Stimulated activated CD4-positive, alpha-beta T cell treated with anti-CD3 and anti-CD28 coated beads, Interleukin-15, amount 100 ng/mL, for 48 hours (primary cell): Measurements from ENCODE around the gene KCNK4.

Experiments
- DNase-seq, 2 donors: peaks; one replicate each; pipeline ENCODE4 v3.0.0-alpha.2; 2020; ENCODE audit warnings: low read depth in 2 of 2

KCNK4 gene

DNA sequence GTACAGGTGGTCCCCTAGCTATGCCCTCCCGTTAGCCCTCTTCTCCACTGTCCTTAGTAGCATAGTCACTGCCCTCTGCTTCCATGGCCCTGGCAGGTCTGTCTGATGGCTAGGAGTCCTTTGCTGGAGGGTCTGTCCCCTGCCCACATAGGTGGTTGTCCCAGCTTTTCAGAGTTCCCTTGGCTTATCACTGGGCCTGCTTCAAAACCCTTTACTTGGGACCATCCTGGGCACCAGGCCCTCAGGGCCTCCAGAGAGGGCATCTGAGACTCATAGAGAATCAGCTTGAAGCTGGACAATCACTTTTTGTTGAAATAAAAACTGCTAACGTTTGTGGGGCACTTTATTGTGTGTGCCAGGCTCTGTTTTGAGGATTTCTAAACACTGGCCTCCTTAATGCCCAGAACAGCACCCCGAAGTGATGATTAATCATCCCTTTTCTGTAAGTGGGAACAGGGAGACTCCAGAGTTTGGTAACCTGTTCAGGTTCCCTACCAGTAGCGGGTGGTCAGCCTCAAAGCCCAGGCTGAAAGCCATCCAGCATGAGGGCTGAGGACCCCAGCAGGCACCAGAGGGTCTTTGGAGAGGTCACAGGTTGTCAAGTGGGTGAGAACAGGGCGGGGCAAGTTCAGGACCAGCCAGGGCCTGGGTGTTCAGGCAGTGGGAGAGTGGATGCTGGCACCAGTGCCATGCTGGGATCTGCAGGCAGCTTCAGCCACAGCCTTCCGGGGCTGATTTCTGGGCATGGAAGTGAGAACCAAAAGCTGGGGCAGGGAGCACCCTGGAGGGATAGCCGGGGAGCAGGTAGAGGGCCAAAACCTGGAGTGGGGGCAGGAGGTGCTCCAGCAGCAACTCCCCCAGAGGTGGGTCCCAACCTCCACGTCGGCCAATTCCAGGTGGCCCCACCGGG, 495 bp upstream of the KCNK4 start:
- DNase-seq = no peak

DNA sequence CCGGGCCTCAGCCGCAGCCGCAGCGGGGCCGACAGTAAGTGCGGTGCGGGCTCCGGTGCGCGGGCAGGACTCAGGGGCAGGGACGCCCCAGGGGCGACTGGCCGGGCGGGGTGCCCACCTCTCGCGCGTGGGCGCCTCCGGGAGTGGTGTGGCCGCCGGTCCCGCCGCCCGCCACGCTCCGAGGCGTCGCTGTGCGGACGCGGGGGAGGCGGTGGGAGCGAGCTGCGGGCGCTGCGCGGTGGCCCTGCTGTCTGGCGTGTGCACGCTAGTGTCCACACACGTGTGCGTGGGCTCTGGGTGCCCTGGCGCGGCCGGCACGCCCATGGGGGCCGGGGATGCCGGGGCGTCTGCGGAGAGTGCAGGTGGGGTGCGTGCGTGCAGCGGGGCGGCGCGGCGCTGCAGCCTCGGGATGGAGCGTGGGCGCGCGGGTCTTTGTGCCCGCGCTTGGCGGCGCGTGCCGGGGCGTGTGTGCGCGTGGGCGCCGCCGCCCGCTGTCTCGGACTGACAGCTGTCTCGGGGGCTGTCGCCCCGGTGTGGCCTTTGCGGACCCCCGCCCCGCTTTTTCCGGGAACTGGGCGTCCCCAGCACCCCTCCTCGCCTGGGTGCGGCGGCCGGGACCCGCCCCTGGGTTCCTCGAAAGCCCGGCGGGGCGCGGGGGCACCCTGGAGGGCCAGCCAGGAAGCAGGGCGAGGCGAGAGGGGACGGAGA, 804 bp downstream of the KCNK4 start:
- DNase-seq = no peak

DNA sequence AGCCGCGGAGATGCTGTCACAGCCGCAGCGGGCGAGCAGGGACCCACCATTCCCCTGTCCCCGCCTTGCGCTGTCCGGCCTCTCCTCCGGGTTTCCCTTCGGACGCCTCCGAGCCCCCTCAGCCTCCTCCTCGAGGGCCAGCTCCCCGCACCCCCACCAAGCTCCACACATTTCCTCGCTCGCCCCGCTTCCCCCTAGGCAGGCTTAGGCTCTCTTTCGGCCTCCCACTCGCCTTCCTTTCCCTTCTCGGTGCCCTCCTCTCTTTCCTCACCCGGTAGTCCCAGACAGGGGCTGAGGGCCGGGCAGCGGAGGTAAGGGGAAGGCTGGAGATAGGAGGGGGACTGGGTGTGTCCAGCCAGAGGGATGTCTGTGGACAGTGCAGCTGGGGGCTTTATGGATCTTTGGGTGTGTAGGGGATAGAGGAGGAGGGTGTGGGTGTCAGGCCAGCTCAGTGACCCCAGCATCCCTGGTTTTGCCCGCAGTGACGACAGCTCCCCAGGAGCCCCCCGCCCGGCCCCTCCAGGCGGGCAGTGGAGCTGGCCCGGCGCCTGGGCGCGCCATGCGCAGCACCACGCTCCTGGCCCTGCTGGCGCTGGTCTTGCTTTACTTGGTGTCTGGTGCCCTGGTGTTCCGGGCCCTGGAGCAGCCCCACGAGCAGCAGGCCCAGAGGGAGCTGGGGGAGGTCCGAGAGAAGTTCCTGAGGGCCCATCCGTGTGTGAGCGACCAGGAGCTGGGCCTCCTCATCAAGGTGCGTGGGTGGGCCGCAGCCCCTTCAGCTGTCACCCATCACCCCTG, 1.6 kb downstream of the KCNK4 start:
- no peak for DNase-seq

DNA sequence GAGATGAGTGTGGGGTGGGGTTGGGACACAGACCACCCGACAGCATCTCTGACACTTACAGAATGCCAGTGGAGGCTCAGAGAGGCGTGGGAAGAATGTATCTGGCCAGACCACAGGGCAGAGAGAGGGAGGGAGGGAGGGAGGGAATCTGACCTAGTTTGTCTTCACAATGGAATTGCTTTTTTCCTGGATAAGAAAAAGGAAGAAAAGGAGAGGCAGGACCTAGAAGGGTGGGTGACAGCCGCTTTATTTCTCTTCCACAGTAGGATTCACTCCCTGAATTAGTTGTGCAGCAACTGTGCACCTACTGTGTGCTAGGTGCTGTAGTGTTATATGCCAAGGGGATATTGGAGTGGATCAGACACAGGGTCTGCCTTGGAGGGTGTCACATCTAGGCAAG, 3.7 kb downstream of the KCNK4 start:
- DNase-seq = no peak

DNA sequence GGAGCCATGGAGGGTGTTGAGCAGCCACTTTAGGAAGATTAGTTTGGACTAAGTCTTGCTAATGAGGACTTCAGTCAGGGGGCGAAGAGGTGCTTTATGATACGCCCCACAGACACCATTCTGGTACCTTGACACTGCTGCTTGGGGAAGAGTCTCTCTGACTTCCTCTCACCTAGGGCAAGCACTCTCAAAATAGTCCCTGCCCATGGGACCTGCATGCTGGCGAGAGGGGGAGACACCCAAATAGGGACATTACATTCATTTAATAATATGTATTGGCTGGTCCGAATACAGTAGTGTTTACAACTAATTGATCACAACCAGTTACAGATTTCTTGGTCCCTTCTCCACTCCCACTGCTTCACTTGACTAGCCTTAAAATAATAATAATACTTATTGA, 4.7 kb downstream of the KCNK4 start:
- no peak for DNase-seq

DNA sequence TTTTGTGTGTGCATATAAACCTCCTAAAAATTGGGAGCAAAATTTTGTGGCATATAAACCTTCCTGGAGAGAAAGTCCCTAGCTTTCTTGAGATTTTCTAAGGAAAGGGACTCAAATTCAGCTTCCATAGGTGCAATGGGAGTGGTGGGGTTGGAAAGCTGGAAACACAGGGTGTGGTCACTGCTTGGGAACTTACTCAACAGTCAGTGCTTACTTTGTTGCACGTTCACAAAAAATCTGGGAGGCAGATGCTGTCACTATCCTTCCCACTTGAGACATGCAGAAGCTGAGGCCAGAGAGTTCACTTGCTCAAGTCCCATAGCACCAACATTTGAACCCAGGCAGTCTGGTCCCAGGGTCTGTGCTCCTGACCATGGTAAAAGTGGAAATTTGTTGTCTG, 5.1 kb downstream of the KCNK4 start:
- DNase-seq = no peak

DNA sequence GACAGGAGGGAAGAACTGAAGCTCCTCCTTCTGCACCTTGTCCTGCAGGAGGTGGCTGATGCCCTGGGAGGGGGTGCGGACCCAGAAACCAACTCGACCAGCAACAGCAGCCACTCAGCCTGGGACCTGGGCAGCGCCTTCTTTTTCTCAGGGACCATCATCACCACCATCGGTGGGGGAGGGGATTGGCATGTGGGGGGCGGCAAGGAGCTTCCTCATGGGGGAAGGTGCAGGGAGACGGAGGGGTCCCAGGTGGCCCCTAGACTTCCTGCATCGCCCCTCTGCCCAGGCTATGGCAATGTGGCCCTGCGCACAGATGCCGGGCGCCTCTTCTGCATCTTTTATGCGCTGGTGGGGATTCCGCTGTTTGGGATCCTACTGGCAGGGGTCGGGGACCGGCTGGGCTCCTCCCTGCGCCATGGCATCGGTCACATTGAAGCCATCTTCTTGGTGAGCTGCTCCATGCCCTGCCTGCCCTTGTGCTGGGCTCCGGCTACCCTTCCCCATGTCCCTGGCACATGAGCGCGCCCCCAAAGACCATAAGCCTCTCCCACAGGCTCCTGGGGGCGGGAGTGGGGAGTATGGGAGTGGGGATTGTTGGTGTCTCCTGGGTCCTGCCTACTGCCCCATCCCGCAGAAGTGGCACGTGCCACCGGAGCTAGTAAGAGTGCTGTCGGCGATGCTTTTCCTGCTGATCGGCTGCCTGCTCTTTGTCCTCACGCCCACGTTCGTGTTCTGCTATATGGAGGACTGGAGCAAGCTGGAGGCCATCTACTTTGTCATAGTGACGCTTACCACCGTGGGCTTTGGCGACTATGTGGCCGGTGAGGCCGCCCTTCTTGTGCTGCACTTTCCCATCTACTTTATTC, 6.0 kb downstream of the KCNK4 start:
- DNase-seq = no peak

DNA sequence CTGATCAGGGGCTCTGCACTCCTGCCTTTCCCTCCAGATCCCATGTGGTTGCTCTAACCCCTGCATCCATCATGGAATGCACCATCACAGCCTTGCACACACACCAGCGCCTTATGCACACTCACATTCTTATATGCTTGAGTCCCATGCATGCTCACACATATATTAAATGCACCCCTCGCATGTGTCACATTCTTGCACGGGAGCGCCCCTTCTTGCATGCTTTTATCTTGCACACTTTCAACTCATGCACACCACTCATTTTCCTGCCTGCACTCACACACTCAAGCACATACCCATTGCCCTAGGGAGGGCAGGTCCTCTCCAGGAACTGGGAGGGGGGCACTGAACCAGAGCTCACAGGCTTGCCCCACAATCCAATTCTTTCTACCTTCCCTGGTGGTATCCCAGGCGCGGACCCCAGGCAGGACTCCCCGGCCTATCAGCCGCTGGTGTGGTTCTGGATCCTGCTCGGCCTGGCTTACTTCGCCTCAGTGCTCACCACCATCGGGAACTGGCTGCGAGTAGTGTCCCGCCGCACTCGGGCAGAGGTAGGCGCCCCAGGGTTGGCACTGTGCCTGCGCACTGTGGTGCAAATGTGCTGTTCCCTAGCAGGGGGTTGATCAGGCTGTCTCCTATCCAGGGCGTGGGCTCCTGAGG, 6.7 kb downstream of the KCNK4 start:
- no peak for DNase-seq

DNA sequence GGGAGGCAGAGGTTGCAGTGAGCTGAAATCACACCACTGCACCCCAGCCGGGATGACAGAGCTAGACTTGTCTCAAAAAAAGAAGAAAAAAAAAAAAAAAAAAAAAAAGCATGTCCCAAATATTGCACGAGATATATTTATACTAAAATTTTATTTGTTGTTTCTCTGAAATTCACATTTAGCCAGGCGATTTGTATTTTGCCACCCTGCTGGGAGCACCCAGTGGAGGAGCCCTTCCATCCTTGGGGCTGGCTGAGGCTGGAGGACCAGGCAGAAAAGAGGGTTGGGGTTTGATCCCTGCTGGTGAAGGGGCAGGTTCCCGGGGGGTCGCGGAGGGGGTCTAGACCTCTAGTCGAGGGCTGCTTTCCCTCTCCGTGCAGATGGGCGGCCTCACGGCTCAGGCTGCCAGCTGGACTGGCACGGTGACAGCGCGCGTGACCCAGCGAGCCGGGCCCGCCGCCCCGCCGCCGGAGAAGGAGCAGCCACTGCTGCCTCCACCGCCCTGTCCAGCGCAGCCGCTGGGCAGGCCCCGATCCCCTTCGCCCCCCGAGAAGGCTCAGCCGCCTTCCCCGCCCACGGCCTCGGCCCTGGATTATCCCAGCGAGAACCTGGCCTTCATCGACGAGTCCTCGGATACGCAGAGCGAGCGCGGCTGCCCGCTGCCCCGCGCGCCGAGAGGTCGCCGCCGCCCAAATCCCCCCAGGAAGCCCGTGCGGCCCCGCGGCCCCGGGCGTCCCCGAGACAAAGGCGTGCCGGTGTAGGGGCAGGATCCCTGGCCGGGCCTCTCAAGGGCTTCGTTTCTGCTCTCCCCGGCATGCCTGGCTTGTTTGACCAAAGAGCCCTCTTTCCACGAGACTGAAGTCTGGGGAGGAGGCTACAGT, 8.1 kb downstream of the KCNK4 start:
- no peak for DNase-seq

DNA sequence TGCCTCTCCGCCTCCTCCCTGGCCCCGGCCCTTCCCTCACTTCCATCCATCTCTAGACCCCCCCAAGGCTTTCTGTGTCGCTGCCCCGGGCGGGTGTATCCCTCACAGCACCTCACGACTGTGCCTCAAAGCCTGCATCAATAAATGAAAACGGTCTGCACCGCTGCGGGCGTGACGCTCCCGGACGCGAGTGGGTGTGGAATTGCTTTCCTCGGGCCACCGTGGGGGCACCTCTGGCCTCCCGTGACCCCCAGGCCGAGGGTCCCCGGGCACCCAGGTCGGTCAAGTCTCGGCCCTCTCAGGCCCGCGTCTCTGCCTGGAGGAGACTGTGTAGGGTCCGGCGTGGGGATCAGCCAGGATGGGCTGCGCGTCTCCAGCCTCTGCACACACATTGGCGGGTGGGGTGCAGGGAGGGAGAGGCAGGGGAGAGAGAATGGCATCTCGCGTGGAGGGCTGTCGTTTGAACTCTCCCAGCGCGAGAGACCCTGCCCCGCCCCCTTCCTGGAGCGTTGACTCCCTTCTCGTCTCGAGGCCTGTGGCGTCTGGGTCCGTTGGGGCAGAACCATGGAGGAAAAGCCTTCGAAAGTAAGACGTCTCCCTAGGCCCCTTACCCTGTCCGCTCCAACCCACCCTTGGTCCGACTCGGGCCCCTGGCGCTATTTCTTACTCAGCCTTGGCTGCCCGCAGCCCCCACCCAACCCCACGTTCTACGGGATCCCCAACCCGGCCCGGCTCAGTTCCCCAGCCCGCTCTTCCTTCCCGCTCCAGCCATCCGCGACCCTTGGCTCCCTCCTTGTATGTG, 8.9 kb downstream of the KCNK4 start, which contains the start of gene CATSPERZ:
CATSPERZ (plus strand) TSS at position 512 of the 802 bp plus-strand sequence; CDS start at position 565, 53 bp downstream.
- DNase-seq = no peak

DNA sequence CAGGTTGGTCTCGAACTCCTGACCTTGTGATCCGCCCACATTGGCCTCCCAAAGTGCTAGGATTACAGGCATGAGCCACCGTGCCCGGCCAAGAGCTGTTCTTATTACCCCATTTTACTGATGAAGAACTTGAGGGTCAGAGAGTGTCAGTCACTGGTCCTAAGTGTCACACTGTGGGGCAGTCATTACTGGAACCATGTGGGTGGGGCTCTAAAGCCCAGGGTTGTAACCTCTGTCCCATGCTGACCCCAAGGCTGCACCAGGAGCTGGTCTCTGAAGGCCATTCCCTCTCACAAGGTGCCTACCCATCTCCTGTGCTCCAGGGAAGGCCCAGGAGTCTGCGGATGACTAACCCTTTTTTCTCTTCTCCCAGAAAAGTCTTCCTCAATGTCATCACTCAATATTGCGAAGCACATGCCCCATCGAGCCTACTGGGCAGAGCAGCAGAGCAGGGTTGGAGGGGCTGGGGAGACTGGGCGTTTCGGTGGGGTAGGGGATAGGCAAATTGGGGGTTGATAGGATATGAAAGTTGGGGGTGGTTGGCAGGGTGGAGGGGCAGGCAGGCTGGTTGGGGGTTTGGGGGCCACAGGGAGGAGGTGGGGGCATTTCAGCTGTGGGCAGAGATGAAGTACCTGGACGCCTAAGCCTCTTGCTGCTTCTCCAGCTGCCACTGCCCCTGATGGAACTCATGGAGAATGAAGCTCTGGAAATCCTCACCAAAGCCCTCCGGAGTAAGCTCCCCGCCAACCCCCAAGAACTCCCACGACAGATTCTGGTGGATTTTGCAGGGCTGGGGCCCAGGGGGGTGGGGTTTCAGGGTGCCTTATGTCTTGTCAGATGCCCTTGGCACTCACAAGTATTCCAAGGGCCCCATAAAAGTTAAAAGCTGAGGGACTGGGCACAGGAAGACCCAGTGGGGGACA, 12.3 kb downstream of the KCNK4 start:
- no peak for DNase-seq

DNA sequence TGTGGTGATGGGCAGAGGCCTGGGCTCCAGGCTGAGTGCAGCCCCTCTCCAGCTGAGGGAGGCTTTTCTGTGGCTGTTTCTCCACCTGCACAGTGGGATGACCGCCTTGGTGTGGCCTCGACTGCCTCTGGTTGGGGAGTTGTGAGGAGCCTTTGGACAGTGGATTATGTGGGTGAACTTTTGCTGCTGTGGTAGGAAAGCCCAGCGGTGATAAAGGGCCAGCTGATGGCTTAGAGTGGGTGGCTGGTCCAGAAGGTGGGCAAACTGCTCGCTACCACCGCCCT, 12.9 kb downstream of the KCNK4 start:
- DNase-seq = no peak

DNA sequence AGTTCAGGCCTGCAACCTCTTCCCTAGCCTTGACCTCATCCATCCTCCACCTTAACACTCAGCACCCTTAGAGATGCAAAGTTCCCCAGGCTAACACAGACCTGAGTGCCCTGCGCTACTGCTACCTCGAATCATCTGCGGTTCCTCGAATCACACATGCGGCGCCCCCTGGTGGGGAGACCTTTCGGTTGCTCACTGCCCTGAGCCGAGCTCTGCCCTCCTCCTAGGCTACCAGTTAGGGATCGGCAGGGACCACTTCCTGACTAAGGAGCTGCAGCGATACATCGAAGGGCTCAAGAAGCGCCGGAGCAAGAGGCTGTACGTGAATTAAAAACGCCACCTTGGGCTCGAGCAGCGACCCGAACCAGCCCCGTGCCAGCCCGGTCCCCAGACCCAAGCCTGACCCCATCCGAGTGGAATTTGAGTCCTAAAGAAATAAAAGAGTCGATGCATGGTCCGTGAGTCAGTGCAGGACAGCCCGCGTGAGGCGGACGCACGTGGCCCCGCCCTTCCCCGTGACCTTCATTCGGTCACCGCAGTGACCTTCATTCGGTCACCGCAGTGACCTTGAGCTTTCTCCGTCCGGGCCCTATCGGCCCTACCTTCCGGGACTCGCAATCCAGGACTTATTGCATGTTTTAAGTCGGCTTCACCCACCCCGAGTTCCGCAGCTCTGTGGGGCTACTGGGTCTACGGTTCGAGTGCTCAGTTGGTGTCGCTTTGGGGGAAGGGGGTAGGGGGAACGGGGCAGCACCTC, 13.4 kb downstream of the KCNK4 start:
- DNase-seq = peak; percentile 90 to 95

DNA sequence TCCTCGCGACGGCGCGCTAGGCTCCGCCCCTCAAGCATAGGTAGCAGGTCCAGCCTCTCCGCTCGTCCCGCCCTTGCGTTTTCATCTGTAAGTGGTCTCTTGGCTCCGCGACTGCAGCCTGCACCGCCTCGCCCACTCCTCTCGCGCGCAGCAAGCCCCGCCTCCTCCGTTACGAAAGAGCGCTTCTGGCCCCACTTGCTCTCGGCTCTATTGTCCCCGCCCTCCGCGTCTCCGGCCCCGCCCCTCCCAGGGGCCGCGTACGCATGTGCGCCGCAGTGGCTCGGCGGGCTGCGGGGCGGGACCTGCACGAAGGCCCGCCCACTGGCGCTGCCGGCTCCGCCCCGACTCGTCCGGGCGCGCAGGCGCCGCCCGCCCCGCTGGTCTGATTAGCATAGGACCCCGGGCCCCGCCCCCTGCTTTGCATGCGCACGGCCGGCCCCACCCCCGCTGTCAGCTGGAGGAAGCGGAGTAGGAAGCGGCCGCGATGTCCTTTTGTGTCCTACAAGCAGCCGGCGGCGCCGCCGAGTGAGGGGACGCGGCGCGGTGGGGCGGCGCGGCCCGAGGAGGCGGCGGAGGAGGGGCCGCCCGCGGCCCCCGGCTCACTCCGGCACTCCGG, 14.1 kb downstream of the KCNK4 start, which contains the start of gene ESRRA:
ESRRA (plus strand) TSS at position 450 of the 616 bp plus-strand sequence. CDS start 1,656 bp downstream, outside the sequence.
- DNase-seq = peak; percentile 99 to 100

DNA sequence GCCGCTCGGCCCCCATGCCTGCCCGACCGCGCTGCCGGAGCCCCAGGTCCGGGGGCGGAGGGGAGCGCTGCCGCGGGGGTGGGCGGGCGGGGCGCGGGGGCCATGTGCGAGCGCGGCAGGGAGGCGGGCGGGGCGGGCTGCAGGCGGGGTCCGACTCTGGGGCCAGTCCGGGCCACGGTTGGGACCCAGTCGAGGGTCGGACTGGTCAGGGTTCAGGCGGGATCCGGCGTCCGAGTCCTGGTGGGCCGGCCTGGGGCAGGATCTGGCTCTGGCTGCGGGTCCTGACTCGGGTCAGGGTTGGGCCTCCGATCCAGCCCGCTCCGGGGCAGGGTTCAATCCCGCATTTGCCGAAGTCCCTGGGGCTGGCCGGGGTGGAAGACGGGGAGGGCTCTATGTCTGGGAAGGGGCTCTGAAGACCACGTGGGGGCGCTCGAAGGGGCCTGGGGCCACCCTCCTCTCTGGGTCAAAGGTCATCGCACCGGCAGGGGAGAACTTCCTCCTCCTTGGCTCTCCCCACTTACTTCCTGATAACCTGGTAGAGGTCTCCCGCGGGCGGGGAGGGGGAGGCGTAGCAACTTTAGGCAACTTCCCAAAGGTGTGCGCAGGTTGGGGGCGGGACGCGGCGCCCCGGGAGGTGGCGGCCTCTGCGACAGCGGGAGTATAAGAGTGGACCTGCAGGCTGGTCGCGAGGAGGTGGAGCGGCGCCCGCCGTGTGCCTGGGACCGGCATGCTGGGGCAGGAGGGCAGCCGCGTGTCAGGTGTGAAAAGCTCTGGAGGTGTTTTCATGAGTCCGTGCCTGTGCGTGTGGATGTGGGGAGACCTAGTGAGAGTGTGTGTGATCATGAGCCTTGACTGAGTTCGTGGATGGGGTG, 14.8 kb downstream of the KCNK4 start:
- peak; percentile 52 to 59 for DNase-seq

DNA sequence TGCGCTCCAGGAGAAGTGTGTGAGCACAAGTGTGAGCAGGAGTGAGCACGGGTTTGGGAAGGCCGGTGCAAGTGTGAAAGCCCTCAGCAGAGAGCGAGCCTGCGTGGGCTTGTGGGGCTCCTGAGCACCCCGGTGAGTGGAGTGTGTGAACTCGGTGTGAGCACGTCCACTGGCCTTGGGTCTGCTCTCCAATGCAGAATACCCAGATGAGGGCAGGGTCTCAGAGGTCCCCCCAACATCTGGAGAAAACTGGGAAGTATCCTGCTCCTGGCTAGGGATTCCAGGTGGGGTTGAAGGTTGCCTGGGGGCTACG, 15.4 kb downstream of the KCNK4 start:
- no peak for DNase-seq
